ENCODE results near the gene PLXND1.
A peak's percentile ranks its signal among the peaks of the same experiment; 100 is the strongest.
"Not testable (repeated sequence)": the region's sequence is repeated elsewhere in the genome, so short reads cannot be mapped to it uniquely, and the experiment has no call there.

The PLXND1 gene

DNA sequence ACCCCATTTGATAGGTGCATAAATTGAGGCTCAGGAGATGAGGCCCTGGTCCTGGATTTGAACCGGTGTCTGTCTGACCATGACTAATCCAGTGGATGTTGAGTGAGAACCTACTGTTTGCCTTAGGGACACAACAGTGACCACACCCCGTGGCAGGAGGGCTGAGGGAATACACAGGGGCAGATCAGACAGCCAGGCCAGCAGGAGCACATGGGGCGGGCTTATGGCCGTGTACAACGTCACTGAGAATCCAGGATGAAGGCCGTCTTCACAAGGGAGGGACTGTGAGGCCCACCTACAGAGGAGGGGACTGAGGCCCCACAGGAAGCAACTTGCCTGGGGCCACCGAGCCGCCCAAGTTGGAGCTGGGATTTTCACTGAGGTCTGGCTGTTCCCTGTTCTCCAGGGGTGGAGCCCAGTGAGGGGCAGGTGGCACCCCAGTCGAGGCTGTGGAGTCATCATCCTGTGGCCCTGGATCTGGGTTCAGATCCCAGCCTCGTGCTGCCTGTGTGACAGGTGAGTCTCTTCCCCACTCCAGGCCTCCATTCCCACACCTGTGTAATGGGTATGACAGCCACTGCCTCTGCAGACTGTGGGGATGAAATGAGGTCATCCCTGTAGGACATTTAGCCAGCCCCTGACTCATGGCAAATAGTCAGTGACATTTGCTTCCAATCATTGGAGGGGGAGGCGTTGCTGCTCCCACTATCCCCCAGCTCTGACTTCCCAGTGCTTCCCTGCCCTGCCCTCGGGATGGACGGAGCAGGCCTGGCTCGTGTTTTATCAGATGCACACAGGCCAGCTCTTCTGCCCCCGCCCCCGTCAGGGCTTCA, 6.3 kb upstream of the PLXND1 start:
- DNase-seq (ENCODE audit: low spot score), result no peak

DNA sequence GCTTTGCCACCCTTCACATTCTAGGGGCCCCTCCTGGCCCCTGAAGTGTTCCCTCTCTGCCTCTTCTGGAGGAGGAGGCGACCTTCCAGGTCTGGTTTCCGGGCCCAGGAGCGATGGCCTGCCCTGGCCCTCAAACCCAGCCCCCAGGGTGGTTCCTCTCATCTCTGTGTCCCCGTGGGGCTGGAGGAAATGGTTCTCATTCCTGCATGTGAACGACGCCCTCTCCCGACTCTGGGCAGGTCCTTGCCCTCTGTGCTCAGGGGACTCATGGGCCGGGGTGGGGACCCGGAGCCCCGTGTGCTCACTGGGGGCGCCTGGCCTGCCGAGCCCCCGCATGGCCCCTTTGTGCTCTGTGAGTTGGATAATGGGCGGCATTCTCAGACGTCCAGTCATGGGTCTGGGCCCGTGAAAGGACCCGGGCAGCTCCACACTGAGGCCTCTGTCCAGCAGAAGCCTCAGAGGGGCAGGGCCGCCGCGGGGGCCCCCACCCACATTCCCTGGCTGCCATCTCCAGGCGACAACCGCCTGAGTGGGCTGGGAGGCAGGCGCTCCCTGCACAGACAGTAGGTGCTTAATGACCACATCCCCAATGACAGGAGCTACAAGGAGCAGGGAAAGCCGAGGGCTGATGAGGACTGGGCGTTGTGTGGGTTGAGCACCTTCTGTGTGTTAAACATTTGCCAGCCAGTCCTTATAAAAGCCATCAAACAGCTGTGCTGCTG, 5.5 kb upstream of the PLXND1 start:
- no peak for DNase-seq (ENCODE audit: low spot score)

DNA sequence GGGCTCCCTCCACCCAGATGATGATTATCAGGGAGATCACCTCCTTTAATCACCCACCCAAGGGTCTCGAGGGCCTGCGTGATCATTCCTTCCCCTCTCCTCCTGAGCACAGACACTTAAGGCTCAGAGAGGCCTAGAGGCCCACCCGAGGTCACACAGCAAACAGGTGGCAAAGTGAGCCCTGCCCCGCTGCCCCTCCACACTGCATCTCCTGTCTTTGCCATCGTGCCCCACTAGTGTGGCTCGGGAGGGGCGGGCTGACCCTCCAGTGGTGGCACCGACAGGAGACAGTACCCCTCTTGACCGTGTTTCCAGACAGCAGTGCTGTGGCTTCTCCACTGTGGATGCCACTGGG, 4.9 kb upstream of the PLXND1 start:
- no peak for DNase-seq (ENCODE audit: low spot score)

DNA sequence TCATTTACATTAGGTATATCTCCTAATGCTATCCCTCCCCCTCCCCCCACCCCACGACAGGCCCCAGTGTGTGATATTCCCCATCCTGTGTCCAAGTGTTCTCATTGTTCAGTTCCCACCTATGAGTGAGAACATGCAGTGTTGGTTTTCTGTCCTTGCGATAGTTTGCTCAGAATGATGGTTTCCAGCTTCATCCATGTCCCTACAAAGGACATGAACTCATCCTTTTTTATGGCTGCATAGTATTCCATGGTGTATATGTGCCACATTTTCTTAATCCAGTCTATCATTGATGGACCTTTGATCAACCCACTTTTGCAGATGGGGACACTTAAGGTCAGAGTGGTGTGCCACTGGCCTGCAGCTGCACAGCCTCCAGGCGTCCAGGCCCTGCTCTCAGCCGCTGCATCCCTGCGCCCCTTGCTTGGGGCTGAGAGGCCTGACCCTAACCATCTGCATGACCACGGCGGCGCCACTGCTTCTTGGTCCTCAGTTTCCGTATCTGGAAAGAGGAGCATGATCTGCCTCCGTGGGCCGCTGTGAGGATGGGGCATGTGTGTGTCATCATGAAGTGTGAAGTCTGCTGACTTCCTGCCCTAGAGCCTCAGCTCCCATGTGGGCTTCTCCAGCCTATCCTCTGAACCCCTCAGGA, 4.4 kb upstream of the PLXND1 start:
- not testable (repeated sequence) for DNase-seq (ENCODE audit: low spot score)

DNA sequence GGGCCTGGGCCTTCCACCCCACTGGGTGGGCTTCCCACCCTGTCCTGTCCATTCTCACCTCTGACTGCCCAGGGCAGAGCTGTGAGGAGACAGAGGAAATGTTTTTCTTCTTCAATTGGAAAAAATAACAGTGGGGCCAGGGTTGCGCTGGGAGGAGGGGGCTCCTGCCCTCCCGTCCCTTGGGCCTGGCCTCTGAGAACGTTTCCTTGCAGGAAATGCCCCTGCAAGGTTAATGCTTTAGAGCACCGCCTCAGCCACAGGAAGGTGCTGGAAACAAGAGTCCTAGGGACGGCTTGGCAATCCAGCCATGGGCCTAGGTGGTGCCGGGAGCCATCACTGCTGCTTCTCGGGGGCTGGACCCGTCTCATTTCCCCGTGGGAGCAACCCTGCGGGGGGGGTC, 3.8 kb upstream of the PLXND1 start:
- DNase-seq (ENCODE audit: low spot score), result no peak

DNA sequence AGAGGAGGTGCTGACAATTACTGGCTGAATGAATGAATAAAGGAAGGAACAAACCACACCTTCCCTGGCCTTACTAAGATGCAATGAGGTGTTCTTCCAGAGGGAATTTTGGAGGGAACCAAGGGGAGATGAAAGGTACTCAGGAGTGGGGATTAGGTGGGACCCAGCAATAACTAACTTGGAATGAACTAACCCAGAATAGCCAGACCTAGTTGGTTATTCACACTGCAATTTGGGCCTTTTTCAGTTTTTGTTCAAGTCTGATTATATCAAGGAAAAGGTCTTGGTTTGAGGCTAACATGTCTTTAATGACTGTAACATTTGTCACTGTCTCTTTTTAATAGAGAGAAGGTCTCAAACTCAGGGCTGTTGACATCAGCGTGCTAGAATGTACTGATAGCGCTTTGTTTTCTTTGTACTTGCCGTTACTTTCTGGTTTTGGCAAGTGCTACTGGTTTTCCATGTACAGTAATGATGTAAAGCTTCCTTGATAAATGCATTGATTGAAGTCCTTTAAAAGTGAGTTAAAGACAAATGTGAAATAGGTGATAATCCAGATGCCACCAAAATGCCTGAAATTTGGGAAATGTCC, 3.2 kb upstream of the PLXND1 start:
- DNase-seq (ENCODE audit: low spot score), result no peak

DNA sequence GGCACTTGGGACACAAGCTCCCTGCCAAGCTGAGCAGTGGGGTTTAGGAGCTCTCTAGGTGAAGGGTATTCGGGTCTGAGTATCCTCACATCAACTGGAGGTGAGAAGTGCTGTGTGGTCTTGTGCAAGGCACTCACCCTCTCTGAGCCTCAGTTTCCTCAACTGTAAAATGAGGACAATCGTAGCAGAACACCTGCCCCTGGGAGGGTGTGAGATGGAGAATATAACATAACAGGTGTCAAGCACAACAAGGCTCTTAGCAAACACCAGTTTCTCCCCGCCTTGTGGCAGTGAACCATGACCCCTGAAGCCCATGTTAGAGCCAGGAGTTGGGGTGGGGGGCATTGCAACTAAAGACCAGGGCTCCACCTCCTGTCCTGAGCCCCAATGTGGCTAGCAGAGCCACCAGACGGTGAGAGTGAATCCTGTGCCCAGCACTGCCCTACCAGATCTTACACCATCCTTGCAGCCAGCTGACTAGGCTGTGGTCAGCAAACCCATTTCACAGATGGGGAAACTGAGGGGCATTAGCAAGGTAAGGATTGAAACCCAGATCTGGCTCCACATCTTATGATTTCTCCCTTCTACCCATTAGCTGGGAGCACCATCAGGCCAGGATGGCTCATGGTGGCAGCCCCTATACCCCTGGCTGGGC, 2.6 kb upstream of the PLXND1 start:
- DNase-seq (ENCODE audit: low spot score), result no peak

DNA sequence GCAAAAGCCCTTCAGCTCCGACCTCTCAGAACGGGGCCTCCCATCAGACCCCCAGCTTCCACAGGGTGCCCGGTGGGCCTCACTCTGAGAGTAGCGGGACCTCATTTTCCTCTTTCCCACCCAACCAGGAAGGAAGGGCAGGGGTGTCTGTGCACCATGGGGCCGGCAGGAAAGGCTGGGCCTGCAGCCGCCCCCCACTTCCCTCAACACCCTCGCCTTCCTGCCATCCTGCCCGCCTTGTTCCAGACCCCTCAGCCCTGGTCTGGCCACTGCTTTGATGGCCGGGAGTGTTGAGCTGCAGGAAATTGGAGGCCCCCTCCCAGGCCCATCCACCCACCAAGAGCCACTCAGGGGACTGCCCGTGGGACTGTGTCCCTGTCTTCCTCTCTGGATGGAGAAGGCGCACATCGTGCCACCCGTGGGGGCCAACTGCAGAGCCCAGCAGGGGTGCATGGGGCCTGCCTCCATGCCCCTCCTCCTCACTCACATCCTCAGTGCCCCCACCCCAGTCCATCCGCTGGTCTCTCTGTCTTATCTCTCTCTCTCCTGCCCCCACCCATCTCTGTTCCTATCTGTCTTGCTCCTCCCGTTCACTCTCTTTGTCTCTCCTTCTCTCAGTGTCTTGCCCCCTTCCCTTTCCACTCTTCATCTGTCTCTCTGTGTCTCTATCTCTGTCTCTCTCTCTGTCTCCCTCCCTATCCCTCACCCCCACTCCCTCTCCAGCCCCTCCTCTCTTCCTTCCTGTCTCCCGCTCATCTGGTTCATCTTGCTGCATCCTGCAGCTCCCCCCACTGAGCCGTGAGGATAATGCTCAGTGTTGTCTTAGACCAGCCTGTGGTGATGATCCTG, 1.8 kb upstream of the PLXND1 start:
- DNase-seq (ENCODE audit: low spot score), result peak; percentile 78

DNA sequence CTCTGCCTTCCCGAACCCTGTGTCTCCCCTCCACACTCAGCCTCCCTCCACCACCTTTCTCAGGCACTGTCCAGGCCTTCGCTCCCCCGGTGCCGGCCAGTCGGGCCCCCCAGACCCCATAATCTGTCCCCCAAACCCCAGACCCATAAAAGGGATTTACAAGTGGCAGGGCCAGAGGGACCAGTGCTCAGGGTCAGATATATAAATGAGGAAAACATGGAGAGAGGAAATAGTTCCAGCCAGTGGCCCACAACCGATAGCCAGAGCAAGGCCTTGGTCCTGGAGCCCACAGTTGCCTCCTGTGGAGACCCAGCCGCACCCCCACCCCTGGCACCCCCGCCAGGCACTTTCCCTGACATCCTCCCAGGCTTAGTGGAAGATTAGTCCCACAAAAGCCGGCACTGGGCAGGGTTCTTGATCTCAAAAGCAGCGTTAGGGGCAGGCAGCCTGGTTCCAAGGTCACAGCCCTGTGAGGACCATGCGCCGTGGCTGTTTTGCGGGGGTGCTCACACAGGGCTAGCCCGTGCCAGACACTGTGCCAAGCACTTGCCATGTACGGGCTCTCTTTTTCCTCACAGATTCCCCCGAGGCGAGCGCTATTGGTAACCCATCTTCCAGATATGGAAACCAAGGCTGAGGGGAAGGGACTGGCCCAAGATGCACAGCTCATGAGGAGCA, 1.1 kb upstream of the PLXND1 start:
- DNase-seq (ENCODE audit: low spot score), result no peak

DNA sequence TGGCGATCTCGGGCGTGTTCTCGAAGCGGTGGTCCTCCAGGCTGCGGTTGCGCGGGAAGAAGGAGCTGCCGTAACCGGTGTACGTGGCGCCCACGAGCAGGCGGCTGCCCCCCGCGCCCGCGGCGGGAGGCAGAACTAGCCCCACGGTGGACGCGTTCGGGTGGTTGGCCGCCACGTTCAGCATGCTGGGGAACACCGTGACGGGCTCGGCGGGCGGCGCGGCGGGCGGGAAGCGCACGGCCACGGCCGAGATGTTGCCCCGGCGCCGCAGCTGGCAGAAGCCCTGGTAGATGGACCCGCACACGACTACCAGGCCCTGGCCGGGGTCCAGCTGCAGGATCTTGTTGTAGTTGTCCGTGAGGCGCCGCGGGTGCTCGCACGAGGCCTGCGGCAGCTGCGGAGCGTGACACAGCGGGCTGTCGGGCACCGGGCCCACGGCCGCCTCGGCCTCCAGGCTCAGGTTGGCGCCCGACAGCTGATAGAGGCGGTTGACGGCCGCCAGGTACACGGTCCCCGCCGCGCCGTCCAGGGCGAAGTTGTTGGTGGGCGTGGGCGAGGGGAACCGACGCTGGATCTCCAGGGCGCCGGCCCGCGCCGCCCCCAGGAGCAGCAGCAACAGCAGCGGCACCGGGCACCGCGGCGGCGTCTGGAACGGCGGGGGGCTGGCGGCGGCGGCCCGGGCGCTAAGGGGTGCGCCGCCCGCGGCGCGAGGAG, 397 bp downstream of the PLXND1 start:
- DNase-seq (ENCODE audit: low spot score), result no peak

DNA sequence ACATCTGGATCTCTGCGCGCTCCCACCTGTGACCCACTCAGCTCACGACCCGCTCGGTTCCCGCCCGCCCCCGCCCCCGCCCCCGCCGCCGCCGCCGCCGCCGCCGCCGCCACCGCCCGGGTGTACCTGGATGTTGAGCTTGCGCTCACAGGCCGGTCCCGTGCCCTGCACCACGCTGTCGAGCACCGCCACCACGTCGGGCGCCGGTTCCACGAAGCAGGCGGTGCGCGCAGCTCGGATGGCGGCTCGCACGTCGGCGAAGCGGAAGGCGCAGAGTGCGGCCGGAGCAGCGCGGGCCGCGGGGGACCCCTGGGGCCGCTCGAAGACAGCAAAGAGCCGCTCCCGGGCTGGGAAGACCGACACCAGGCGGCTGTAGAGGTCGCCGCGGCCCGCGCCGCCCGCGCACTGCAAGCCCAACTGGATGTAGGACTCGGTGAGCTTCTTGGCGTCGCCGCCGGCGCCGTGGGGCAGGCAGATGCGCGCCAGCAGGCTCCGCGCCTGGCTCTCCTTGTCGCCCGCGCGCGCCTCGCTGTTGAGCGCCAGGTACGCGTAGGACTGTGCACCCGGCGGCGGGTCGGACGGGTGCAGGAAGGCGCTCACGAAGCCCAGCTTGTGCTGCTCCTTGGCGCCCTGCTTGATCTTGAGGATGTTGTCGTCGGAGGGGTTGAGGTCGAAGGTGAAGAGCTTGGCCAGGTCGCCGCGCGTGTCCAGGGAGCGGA, 1.1 kb downstream of the PLXND1 start:
- DNase-seq (ENCODE audit: low spot score), result no peak

DNA sequence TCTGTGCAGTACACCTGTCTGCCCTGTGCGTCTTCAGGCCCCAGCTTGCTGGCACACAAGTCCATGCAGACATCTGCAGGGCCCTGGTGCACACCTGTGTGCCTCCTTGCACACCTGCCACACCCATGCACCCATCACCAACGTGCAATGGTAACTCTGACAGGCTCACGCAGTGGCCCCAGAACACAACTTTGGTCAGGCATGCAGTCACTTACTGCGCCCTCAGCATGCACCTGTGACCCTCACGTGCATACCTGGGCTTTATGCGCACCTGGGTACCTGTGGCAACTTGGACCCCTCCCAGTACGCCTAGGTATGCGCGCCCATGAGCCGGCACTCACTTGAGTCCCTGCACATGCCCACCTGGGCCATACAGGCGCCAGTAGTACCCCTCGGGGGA, 1.7 kb downstream of the PLXND1 start:
- DNase-seq (ENCODE audit: low spot score), result no peak

DNA sequence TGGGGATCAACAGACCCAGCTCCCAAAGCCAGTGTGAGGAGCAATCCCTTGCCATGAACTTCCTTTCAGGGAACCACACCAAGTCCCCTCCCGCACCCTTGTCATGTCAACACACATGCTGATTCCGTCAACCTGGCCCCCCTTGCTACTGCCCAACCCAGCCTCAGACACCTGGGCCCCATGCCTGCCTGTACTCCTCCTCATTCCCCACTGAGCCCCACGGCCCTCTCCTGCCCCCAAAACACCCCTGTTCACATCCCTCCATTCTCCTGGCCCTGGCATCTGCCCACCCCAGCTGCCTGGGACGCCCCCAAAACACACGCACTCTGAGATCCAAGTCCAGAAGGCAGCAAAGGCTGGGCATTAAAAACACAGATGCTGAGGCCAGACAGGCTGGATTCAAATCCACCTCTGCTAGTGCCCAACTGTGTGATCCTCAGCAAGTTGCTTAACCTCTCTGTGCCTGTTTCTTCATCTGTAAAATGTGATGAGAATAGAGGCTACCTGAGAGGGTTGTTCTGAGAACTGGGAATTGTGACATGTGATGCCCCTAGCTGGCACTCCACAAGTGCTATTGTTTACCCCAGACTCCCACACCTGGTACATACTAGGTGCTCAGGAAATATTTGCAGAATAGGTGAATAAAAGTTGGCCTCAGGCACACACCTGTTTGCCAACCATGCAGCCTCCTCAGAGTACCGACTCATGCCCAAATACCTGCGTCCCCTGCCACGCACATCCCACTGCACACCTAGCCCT, 2.3 kb downstream of the PLXND1 start:
- no peak for DNase-seq (ENCODE audit: low spot score)

DNA sequence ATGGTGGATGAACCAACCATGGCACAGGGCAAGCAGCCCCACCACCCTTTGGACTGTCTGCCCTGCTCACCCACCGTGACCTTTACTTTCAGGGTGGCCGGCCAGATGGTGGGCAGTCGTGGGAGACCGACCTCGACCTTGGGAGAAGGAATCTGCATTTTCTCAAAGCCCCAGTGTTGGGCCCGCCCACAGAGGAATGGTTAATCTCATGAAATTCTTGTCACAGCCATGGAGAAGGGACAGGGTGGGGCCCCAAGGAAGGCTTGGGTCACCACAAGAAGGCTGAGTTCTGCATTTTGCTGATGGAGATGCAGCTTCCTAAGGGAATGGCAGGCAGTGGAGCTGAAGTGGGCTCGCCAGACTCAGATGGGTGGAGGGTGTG, 2.9 kb downstream of the PLXND1 start:
- no peak for DNase-seq (ENCODE audit: low spot score)

DNA sequence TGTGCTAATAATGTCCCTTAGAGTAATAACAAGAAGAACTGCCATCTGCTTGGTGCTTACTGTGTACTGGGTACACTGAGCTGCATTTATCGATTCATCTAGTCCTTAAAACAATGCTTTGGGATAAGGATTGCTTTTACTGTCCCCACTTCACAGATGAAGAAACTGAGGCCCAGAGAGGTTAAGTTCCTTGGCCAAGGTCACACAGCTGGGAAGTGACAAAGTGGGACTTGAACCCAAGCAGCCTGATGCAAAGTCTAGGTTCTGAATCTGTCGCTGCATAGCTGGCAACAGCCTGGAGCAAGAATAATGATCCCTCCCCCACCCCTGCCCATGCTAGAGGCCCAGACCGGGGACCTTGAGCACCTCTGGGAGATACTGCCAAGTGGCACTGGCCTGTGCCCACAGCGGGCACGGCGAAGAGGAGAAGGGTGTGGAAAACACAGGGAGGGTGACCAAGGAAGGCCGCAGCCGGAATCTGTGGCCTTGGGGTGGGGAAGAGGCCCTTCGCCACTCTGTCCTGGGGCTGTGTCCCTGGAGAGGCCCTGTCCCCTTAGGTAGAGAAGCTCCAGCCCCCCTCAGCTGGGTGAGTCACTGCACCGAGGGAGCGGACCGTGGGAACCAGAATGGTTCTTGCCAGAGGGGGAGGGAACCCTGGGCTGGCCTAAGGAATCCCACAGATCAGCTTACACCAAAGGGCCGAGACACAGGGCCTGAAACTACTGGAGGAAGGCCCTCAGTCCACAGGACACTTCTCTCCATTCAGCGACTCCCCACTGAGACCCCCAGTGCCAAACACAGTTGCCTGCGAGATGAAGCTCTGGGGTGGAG, 3.5 kb downstream of the PLXND1 start:
- no peak for DNase-seq (ENCODE audit: low spot score)

DNA sequence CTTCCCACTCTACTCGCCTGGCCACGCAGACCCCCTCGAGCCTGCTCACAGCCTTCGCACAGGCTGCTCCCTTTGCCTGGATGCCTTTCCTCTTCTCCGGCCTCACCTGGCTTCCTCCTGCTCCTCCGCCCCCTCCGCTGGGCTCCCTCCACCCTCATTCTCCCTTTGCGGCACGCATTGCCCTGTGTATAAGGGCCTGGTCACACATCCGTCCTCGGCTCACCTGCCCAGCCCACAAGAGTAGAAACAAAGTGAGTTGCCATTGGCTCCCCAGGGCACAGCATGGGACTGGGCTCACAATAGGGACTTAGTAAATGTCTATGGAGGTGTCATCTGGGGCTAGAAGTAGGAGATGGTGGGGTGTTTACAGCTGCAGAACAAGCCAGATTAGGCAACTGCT, 4.2 kb downstream of the PLXND1 start:
- DNase-seq (ENCODE audit: low spot score), result no peak

DNA sequence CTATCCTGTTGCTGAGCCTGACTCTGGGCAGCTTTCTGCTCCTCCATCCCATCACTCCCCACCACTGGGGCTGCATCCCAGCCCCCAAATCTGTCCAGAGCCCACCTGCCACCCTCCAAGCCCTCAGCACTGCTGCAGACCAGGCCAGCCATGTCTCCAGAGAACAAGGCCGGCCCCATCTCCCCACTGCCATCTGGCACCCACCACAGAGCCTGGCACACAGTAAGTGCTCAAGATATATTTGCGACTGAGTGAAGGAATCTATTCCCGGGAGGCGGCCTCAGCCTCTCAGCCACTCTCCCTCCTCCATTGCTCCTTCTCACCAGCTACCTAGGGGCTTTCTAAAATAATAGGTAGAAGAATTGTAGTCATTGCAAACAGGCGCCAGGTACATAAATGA, 4.8 kb downstream of the PLXND1 start:
- DNase-seq (ENCODE audit: low spot score), result no peak

DNA sequence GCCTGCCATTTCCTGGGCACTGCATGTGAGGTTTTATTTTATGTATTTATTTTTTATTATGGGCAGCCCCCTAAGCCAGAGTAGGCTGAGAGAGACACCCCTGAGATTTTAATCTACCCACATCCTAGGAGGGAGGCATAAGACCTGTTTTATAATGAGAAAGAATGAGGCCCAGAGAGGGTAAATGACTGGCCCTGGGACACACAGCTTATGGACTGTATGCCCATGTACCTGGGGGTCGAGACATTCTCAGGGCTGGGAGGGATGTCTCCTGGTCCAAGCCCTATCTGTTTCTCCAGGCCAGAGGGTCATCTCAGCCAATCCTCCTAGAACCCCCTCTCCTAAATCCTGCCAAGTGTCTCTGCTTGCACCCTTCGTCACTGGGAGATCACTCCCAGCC, 6.1 kb downstream of the PLXND1 start:
- no peak for DNase-seq (ENCODE audit: low spot score)
